ENCODE data around the gene CD274.
"Not testable (repeated sequence)": the region's sequence is repeated elsewhere in the genome, so short reads cannot be mapped to it uniquely, and the experiment has no call there.

DNA sequence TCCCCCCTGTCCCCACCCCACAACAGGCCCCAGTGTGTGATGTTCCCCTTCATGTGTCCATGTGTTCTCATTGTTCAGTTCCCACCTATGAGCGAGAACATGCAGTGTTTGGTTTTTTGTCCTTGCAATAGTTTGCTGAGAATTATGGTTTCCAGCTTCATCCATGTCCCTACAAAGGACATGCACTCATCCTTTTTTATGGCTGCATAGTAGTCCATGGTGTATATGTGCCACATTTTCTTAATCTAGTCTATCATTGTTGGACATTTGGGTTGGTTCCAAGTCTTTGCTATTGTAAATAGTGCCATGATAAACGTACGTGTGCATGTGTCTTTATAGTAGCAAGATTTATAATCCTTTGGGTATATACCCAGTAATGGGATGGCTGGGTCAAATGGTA is 44.4 kb downstream of the CD274 start:
- TF ChIP-seq POLR2AphosphoS5 (IDR thresholded peaks at IDR 0.05; ENCODE audit: borderline replicate concordance, low read depth, low read length); EZH2 (IDR thresholded peaks at IDR 0.05); FOXP2 (optimal IDR thresholded peaks at IDR 0.05; ENCODE audit: control extremely low read depth, extremely low read length, insufficient read depth): not testable (repeated sequence)

Measured in SK-N-MC (cell line).